Naive thymus-derived CD8-positive, alpha-beta T cell (primary cell): ENCODE data around the gene CCDC183. TPM values are rescaled to one million over a fixed set of nuclear protein-coding genes. Genes with fewer than 3 reads are reported as not detected.

ENCODE experiments used
- microRNA-seq: library from miRNA; unstranded; fragments of <30 nt; microRNA quantifications from one replicate; pipeline ENCODE4 v1.2.0, GENCODE V29; 2022; ENCODE audit warnings: borderline microRNAs expressed
- polyA plus RNA-seq, 3 donors: library from polyadenylated mRNA; unstranded; fragments of 300-500 nt; fragmentation: Illumina TruSeq; gene quantifications; one replicate each; pipeline ENCODE4 v1.2.3, GENCODE V29; 2021
- total RNA-seq, 8 experiments: library from RNA in 2 of 8; stranded (reverse) in 2 of 8; gene quantifications; one replicate each; pipeline ENCODE4 v1.2.3 and lab custom pipeline; 2021 to 2026

The CCDC183 gene
- total and polyA plus RNA-seq, 5 experiments from 2014 or later: 0.18 to 2.3 (median 1.4) TPM; not detected in 2

Small RNAs within 50 kb of the gene (microRNA-seq; reads per million reads assigned to microRNA genes)
- not detected for gene MIR4292
- not detected for gene MIR6722

Other genes with a start within 250 kb of the CCDC183 start
- gene EGFL7, start 133.4 kb upstream of the CCDC183 start, total RNA-seq: 1 to 10 TPM in 1 of 2 experiments, under 1 TPM in 1; 0.36 to 1.2 TPM
- gene EGFL7, start 133.4 kb upstream of the CCDC183 start, polyA plus RNA-seq: under 1 TPM in 2 of 3 donors, not detected in 1; 0.48 to 0.70 TPM
- 1 to 10 TPM; 3.0 to 5.8 TPM for gene AGPAT2, start 108.9 kb upstream of the CCDC183 start, total RNA-seq
- gene AGPAT2, start 108.9 kb upstream of the CCDC183 start, polyA plus RNA-seq: 10 to 100 TPM; 10.7 to 24.8 (median 14.6) TPM
- 1 to 10 TPM in 1 of 2 experiments, under 1 TPM in 1; 0.58 to 1.1 TPM for gene DIPK1B, start 83.8 kb upstream of the CCDC183 start, total RNA-seq
- under 1 TPM in 1 of 3 donors, not detected in 2; 0.07 TPM for gene DIPK1B, start 83.8 kb upstream of the CCDC183 start, polyA plus RNA-seq
- 10 to 100 TPM; 11.0 to 11.1 TPM for gene LCN10, start 53.4 kb upstream of the CCDC183 start, total RNA-seq
- gene LCN10, start 53.4 kb upstream of the CCDC183 start, polyA plus RNA-seq: 1 to 10 TPM in 2 of 3 donors, under 1 TPM in 1; 0.60 to 6.6 (median 3.1) TPM
- not detected for gene LCN6, start 47.8 kb upstream of the CCDC183 start, total RNA-seq
- not detected for gene LCN6, start 47.8 kb upstream of the CCDC183 start, polyA plus RNA-seq
- 1 to 10 TPM; 1.4 to 2.6 TPM for gene LCN8, start 38.1 kb upstream of the CCDC183 start, total RNA-seq
- gene LCN8, start 38.1 kb upstream of the CCDC183 start, polyA plus RNA-seq: not detected
- gene LCN15, start 31.8 kb upstream of the CCDC183 start, total RNA-seq: not detected
- gene LCN15, start 31.8 kb upstream of the CCDC183 start, polyA plus RNA-seq: not detected
- gene TMEM141, start 5.0 kb upstream of the CCDC183 start, total RNA-seq: 10 to 100 TPM; 49.7 to 51.6 TPM
- gene TMEM141, start 5.0 kb upstream of the CCDC183 start, polyA plus RNA-seq: 10 to 100 TPM; 34.2 to 40.5 (median 37.3) TPM
- gene RABL6, start 11.6 kb downstream of the CCDC183 start, total RNA-seq: 10 to 100 TPM; 72.3 to 74.5 TPM
- 10 to 100 TPM; 11.6 to 17.2 (median 11.9) TPM for gene RABL6, start 11.6 kb downstream of the CCDC183 start, polyA plus RNA-seq
- 1 to 10 TPM; 1.3 TPM for gene AJM1, start 46.1 kb downstream of the CCDC183 start, total RNA-seq
- under 1 TPM in 2 of 3 donors, not detected in 1; 0.05 to 0.10 TPM for gene AJM1, start 46.1 kb downstream of the CCDC183 start, polyA plus RNA-seq
- 10 to 100 TPM; 25.2 to 29.6 TPM for gene PHPT1, start 53.1 kb downstream of the CCDC183 start, total RNA-seq
- gene PHPT1, start 53.1 kb downstream of the CCDC183 start, polyA plus RNA-seq: 10 to 100 TPM; 82.6 to 98.1 (median 83.1) TPM
- gene MAMDC4, start 56.0 kb downstream of the CCDC183 start, total RNA-seq: 1 to 10 TPM; 6.3 to 7.5 TPM
- gene MAMDC4, start 56.0 kb downstream of the CCDC183 start, polyA plus RNA-seq: under 1 TPM in 2 of 3 donors, not detected in 1; 0.14 to 0.35 TPM
- 100 to 1,000 TPM; 291 to 301 TPM for gene EDF1, start 70.0 kb downstream of the CCDC183 start, total RNA-seq
- 100 to 1,000 TPM; 319 to 403 (median 380) TPM for gene EDF1, start 70.0 kb downstream of the CCDC183 start, polyA plus RNA-seq
- 10 to 100 TPM; 28.0 to 34.4 TPM for gene TRAF2, start 90.2 kb downstream of the CCDC183 start, total RNA-seq
- 10 to 100 TPM in 2 of 3 donors, 1 to 10 TPM in 1; 7.9 to 24.4 (median 12.2) TPM for gene TRAF2, start 90.2 kb downstream of the CCDC183 start, polyA plus RNA-seq
- gene FBXW5, start 148.4 kb downstream of the CCDC183 start, total RNA-seq: 10 to 100 TPM; 93.1 TPM
- 10 to 100 TPM; 62.9 to 92.1 (median 83.7) TPM for gene FBXW5, start 148.4 kb downstream of the CCDC183 start, polyA plus RNA-seq
- gene C8G, start 148.9 kb downstream of the CCDC183 start, total RNA-seq: under 1 TPM in 1 of 2 experiments, not detected in 1; 0.99 TPM
- gene C8G, start 148.9 kb downstream of the CCDC183 start, polyA plus RNA-seq: 1 to 10 TPM in 1 of 3 donors, not detected in 2; 1.6 TPM
- 1 to 10 TPM; 2.6 to 2.7 TPM for gene LCN12, start 155.9 kb downstream of the CCDC183 start, total RNA-seq
- not detected for gene LCN12, start 155.9 kb downstream of the CCDC183 start, polyA plus RNA-seq
- gene PTGDS, start 181.2 kb downstream of the CCDC183 start, total RNA-seq: under 1 TPM in 1 of 2 experiments, not detected in 1; 0.58 TPM
- gene PTGDS, start 181.2 kb downstream of the CCDC183 start, polyA plus RNA-seq: 1 to 10 TPM in 1 of 3 donors, under 1 TPM in 1, not detected in 1; 0.31 to 3.2 TPM
- under 1 TPM; 0.44 to 0.74 TPM for gene LCNL1, start 186.7 kb downstream of the CCDC183 start, total RNA-seq
- gene LCNL1, start 186.7 kb downstream of the CCDC183 start, polyA plus RNA-seq: not detected
- 100 to 1,000 TPM; 129 to 137 TPM for gene PAXX, start 196.1 kb downstream of the CCDC183 start, total RNA-seq
- 100 to 1,000 TPM; 104 to 119 (median 112) TPM for gene PAXX, start 196.1 kb downstream of the CCDC183 start, polyA plus RNA-seq
- gene CLIC3, start 200.2 kb downstream of the CCDC183 start, total RNA-seq: 10 to 100 TPM; 11.1 to 13.5 TPM
- 10 to 100 TPM in 2 of 3 donors, 1 to 10 TPM in 1; 7.0 to 30.2 (median 16.9) TPM for gene CLIC3, start 200.2 kb downstream of the CCDC183 start, polyA plus RNA-seq
- 10 to 100 TPM; 37.0 to 41.5 TPM for gene ABCA2, start 231.9 kb downstream of the CCDC183 start, total RNA-seq
- gene ABCA2, start 231.9 kb downstream of the CCDC183 start, polyA plus RNA-seq: 1 to 10 TPM; 3.9 to 9.4 (median 4.7) TPM
- under 1 TPM in 1 of 2 experiments, not detected in 1; 0.13 TPM for gene FUT7, start 235.8 kb downstream of the CCDC183 start, total RNA-seq
- gene FUT7, start 235.8 kb downstream of the CCDC183 start, polyA plus RNA-seq: 1 to 10 TPM; 1.2 to 1.6 (median 1.6) TPM
- 1 to 10 TPM; 2.8 to 4.3 TPM for gene NPDC1, start 249.8 kb downstream of the CCDC183 start, total RNA-seq
- gene NPDC1, start 249.8 kb downstream of the CCDC183 start, polyA plus RNA-seq: 1 to 10 TPM; 2.1 to 9.3 (median 4.2) TPM